Measurements from ENCODE around the gene TMEM141.
A peak's percentile ranks its signal among the peaks of the same experiment; 100 is the strongest.
"Not testable (repeated sequence)": the region's sequence is repeated elsewhere in the genome, so short reads cannot be mapped to it uniquely, and the experiment has no call there.

Gene TMEM141

GRCh38 chr9:136766410-136767120 is 24.6 kb upstream of the TMEM141 start:
- H3K27ac ChIP-seq = not testable (repeated sequence)
- TF ChIP-seq CTCF (conservative IDR thresholded peaks at IDR 0.05) = peak; percentile 60

GRCh38 chr9:136769710-136770191 is 21.4 kb upstream of the TMEM141 start:
- no peak overlapping the region for H3K27ac ChIP-seq
- TF ChIP-seq CTCF (conservative IDR thresholded peaks at IDR 0.05) (no peak; the same call in 1 of the 2 replicates), ZFX (IDR thresholded peaks at IDR 0.05) (no peak)

- no peak overlapping the region for H3K27ac ChIP-seq
- TF ChIP-seq CTCF (conservative IDR thresholded peaks at IDR 0.05) (no peak), ZFX (IDR thresholded peaks at IDR 0.05) (no peak)
These were observed 19.2 kb upstream of the TMEM141 start for GRCh38 chr9:136771907-136772415.

GRCh38 chr9:136773386-136774044 is 17.6 kb upstream of the TMEM141 start:
- TF ChIP-seq ZFX (IDR thresholded peaks at IDR 0.05) = no peak
- no peak for TF ChIP-seq CTCF (conservative IDR thresholded peaks at IDR 0.05)
- no peak overlapping the region for H3K27ac ChIP-seq

- H3K27ac ChIP-seq = no peak overlapping the region
- no peak for TF ChIP-seq ZFX (IDR thresholded peaks at IDR 0.05)
- TF ChIP-seq CTCF (conservative IDR thresholded peaks at IDR 0.05) = no peak
These were observed 16.6 kb upstream of the TMEM141 start for GRCh38 chr9:136774416-136775045.

GRCh38 chr9:136775191-136775590 is 16.0 kb upstream of the TMEM141 start:
- no peak for TF ChIP-seq CTCF (conservative IDR thresholded peaks at IDR 0.05)
- no peak for TF ChIP-seq ZFX (IDR thresholded peaks at IDR 0.05)
- no peak overlapping the region for H3K27ac ChIP-seq

- TF ChIP-seq ZFX (IDR thresholded peaks at IDR 0.05) (no peak), CTCF (conservative IDR thresholded peaks at IDR 0.05) (no peak)
- H3K27ac ChIP-seq = no peak overlapping the region
These were observed 14.2 kb upstream of the TMEM141 start for GRCh38 chr9:136776947-136777346.
